HG02973 (cell line): Measurements from ENCODE around the gene GATAD2A.

Experiments
- ATAC-seq: cut with Tn5 transposase; IDR thresholded peaks from one replicate; pipeline ENCODE4 v1.9.1; 2021; ENCODE audit warnings: moderate library complexity; ENCODE audit not compliant: unreplicated experiment

GATAD2A gene

DNA sequence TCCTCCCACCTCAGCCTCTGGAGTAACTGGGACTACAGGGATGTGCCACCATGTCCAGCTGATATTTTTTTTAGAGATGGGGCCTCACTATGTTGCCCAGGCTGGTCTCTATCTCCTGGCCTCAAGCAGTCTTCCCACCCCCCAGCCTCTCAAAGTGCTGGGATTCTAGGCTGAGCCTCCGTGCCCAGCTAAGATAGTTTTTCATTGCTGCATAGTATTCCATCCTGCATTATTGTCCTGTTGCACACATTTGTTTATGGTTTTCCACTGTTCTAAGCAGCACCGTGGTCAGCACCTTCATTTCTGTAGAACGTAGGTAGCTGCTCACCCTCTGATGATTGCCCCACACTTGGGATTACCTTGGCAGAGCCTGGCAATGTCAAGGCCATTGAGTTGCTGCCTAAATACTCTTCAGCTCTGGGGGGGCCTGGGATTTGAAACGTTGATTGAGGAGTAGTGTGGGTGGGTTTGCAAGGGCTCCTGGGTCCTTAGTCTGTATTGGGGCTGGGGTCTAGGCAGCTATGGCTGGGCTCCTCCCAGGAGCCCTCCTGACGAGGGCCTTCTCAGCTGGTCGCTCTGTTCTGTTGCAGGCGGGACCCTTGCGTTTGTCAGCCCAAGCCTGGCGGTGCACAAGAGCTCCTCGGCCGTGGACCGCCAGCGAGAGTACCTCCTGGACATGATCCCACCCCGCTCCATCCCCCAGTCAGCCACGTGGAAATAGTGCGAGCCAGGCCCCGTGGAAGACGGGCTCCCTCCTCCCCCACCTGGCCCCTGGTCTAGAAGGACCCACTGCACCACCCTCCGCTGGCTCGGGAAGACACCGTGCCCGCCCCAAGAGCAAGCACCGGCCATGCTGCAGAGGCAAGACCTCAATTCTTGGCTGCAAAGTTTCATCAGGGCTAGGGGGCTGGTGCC, 99.5 kb downstream of the GATAD2A start:
- no peak for ATAC-seq

DNA sequence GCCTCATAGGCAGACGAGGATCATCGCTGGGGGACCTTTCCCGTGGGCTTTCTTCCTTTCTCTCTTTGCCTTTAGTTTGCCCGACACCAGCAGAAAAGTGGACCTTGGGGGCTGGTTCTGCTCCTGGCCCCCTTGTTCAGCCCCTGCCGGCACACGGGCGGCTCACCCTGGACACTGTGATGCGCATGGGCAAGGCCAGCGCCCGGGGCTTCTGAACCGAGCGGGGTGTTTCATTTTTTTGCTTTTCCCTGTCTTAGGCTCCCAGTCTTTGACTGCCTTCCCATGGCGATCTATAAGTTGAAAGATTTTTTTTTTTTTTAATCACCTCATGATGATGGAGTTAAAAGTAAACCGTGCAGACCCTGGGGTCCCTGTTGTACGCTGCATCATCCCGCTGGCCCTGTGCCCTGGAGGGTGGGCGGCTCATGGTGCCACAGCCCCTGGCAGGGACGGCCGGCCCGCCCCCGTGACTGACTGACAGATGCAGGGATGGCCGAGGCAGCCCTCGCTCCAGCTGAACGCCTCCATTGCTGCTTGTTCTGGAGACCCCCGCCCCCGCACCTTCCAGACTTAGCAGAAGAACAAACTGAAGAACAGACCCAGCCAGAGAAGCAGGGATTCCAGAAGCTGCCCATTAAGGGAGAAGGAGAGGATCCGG, 100.3 kb downstream of the GATAD2A start:
- no peak for ATAC-seq

DNA sequence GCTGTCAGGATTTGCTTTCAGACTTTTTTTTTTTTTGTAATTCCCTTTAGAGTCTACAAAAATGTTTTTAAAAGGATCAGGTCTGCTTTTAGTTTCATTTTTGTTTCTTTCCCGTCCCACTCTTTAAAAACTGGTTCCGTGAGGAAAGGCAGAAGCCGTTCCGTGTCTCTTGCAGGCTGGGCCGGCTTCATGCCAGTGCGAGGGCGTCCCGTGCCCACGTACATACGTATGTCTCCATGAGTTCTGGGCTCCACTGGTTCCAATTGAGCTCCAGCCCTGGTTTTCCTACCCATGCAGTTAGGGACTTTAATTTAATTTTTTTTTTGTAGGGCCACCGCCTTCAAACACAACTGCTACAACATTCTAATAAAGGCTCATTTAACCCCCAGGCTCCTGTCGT, 101.1 kb downstream of the GATAD2A start:
- ATAC-seq, result no peak

DNA sequence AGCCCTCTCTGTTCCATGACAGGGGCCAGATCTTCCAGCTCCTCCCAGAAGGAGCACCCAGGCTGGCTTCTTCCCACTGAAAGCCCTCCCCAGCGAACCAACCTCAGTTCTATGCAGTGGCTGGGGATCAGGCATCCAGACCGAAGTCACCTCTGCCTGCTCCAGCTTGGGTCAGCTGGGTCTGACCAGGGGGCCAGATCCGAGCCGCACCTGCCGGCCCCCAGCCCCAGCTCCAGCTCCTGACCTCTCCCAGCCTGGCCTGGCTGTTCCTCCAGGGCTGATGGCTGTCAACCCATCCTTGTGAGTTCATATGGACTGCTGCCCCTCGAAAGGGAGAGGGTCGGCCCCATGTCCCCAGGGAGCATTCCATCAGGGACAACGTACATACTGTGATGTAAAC, 101.9 kb downstream of the GATAD2A start:
- no peak for ATAC-seq

DNA sequence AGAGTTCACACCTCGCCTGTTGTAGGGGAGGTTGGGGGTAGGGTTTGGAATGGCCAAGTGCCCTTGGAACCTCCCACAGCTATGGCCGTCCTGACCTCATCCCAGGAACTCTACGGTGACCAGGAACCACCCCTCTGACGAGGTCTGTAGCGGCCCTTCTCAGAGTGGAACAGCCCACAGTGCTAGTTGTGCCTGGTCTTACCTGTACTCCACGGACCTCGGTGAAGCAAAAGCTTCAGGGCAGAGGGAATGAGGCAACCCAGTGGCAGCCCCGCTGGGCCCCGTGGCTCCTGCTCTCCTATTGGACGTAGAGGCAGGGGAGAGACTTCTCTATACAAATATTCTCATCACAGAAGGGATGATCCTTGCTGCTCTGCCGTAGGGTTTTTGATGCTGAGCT, 102.7 kb downstream of the GATAD2A start:
- no peak for ATAC-seq

DNA sequence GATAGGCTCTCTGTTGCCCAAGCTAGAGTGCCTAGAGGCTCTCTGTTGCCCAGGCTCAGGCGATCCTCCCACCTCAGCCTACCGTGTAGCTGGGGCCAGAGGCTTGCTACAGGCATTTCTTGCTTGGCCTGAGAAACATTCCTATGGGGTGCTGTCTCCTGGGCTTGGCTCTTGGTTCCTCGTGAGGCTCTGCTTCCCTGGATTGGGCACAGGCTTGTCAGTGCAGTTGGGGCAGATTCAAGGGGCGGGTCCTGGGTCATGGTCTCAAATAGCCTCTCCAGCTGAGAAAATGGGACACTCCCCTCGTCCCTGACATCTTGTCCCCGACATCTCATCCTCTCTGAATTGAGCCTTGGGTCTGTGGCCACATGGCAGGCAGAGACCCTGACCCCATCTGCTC, 105.0 kb downstream of the GATAD2A start:
- no peak for ATAC-seq

DNA sequence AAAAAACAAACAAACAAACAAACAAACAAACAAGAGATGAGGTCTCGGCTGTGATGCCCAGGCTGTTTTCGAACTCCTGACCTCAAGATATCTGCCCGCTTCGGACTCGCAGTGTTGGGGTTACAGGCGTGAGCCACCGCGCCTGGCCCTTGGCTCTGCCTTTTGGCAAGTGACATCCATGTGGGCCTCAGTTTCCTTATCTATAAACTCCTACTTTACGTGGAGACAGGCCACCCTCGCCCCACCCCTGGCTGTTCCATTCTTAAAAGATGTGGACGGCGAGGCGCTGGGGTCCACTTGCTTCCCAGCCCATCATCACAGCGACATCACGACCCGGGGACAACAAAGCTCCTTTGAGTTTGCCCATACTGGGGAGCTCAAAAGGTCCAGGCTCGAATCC, 108.2 kb downstream of the GATAD2A start:
- ATAC-seq, result no peak

DNA sequence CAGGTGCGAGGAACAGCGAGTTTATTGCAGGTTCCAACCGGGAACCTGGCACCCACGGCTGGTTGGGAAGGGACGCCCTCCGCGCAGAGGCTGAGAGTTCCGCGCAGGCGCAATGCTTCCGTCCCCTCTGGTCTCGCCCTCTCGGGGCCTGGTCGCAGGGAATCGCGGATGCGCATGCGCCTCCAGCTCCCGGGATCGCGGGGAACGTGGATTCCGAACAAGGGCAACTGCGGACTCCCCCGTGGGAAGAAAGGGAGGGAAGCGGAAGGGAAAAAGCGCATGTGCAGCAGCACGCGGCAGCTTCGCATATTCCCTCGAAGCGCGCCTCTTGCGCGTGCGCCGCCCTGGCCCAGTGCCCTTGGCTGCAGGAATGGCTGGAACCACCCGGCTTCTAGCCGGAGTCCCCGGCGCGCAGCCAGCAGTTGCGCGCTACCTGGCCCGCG, 108.8 kb downstream of the GATAD2A start:
- ATAC-seq, result no peak

DNA sequence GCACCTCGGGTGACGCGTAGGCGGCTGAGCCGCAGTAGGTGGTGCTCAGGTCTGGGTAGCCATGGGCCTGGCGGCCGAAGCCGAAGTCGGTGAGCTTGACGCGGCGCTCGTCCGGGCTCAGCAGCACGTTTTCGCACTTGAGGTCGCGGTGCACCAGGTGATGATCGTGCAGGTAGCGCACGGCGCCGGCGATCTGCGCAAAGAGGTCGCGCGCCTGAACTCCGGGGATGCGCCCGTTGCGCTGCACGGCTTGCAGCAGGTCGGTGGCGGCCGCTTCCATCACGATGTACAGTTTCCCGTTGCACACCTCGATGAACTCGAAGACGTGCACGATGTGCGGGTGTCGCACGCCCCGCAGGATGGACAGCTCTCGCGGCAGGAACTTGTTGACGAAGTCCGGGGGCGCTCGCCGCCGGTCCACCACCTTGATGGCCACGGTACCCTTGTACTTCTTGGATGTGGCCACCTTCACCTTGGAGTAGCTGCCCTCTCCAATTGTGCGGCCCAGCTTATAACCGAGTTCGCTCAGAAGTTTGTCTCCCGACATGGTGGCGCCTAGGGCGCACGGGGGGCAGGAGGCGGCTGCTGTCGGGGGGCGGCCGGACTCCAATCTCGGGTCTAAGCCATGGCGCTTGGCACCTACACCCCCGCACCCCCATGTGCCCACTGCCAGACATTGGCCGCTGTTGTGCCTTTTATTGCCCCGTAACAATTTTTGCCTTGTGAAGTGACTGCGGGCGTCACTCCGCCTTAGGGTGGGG, 109.6 kb downstream of the GATAD2A start, which contains the start of gene TSSK6:
Gene TSSK6, minus strand, starts transcription at position 668 of the 761 bp plus-strand sequence. Its CDS starts 121 bp downstream, at position 547.
- no peak for ATAC-seq

DNA sequence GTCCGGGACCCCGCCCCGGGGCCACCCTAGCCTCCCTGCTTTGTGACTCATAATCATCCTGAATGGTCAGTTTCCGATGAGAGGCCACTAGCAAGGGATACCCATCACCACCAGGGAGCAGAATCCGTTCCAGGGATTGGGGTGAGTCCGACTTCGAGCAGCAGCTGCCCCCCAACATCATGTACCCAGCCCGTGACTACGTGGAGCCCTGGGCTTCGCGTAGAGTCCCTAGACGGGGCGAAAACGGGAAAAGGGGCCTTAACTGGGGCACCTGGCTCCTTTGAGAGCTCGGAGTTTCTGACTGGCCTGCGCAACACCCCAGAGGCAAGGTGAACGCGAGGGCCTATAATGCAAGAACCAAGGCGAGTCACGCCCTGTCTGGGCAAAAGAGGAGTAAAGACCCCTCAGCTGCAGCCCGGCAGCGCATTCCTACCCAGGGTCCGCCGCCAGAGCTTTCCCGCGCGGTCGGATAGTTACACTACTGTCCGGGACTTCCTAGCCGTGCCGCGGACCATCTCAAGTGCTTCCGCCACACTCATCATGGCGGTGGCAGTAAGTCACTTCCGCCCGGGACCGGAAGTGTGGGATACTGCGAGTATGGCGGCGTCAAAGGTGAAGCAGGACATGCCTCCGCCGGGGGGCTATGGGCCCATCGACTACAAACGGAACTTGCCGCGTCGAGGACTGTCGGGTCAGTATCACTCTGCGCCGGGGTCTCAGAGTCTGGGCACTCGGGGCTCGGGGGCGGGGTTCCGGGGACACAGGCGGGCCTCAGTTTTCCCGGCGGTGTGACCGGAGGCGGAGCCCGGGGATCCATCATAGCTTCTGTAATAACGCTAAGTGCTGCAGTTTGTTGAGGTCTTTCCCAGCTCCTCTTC, 110.4 kb downstream of the GATAD2A start, which contains the start of gene NDUFA13:
Gene NDUFA13, plus strand, starts transcription at position 584 of the 878 bp plus-strand sequence. Its CDS starts 14 bp downstream, at position 598.
- peak; percentile 90 for ATAC-seq

DNA sequence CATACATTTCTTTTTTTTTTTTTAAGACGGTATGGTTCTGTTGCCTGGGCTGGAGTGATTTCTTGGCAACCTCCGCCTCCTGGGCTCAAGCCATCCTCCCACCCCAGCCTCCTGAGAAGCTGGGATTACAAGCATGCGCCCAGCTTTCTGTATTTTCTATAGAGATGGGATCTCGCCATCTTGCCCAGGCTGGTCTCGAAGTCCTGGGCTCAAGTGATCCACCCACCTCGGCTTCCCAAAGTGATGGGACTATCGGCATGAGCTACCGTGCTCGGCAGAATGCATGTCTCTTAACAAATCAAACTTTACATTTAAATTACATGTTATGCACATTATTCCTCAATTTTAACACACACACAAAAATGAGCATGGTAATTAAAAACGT, 111.8 kb downstream of the GATAD2A start:
- no peak for ATAC-seq

DNA sequence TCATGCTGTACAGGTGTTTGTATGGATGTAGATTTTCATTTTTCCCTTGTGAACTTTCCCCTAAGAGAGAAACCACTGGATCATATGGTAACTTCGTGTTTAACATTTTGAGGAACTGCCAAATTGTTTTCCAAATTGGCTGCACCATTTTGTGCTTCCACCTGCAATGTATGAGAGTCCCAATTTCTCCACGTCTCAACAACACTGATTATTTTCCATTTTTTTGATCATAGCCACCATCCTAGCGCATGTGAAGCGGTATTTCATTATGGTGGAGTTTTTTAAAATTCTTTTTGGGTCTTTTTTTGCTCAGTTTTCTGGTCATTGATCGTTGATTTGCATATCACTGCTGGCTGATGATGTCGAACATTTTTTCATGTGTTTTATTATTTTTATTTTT, 115.5 kb downstream of the GATAD2A start:
- ATAC-seq, result no peak

DNA sequence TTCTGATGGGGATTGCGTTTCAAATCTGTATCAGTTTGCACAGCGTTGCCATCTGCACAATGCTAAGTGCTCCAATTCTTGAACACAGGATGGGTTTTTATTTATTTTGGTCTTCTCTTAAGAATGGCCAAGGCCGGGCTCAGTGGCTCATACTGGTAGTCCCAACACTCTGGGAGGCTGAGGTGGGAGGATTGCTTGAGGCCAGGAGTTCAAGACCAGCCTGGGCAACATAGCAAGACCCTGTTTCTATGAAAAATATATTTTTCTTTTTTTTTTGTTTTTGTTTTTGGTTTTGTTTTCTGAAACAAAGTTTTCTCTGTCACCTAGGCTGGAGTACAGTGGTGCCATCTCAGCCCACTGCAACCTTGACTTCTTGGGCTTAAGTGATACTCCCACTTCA, 117.7 kb downstream of the GATAD2A start:
- ATAC-seq, result no peak

DNA sequence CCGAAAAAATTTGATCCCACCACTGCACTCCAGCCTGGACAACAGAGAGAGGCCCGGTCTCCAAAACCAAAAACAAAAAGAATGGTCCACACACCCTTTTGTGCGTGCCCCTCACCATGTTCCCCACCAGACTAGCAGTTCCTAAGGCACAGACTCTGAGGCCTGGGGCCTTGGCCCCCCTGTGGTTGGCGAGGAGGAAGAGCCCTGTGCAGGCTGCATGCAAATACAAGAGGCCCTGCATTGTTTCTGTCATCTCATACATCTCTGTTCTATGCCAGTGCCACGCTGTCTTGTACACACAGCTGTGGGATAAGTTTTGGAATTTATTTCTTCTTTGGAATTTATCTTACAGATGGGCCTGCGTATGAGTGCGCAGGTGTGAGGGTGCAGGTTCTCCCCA, 118.6 kb downstream of the GATAD2A start:
- no peak for ATAC-seq

DNA sequence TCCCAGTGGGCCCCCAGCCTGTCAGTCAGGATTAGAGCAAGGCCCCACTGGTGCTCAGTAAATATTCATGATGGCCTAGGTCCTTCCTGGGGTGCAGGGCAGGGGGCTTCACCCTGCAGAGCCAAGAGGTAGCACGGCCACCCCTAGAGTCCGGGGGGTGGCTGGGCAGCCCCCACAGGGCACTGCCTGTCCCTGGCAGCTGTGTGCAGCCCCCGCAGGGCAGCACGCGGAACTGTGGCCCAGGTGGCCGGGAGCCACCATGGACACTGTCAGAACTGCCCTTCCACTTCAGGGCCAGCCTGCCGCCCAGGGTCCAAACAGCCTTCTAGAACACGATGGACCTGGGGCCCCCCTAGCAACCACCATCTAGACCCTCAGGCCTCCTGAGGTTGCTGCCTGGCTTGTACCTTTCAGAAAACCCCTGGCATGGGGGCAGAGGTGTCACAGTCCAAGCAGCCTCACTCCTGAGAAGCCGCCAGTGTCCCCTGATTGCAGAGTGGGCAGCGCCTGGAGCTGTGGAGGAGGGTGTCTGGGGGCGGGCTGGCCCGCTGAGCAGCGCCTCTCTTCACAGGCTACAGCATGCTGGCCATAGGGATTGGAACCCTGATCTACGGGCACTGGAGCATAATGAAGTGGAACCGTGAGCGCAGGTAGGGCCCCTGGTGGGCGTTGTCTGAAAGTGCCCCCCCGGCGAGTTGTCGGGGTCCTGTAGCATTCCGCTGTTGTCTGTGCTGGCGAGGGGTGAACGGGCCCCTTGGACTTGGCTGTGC, 120.3 kb downstream of the GATAD2A start:
- no peak for ATAC-seq

DNA sequence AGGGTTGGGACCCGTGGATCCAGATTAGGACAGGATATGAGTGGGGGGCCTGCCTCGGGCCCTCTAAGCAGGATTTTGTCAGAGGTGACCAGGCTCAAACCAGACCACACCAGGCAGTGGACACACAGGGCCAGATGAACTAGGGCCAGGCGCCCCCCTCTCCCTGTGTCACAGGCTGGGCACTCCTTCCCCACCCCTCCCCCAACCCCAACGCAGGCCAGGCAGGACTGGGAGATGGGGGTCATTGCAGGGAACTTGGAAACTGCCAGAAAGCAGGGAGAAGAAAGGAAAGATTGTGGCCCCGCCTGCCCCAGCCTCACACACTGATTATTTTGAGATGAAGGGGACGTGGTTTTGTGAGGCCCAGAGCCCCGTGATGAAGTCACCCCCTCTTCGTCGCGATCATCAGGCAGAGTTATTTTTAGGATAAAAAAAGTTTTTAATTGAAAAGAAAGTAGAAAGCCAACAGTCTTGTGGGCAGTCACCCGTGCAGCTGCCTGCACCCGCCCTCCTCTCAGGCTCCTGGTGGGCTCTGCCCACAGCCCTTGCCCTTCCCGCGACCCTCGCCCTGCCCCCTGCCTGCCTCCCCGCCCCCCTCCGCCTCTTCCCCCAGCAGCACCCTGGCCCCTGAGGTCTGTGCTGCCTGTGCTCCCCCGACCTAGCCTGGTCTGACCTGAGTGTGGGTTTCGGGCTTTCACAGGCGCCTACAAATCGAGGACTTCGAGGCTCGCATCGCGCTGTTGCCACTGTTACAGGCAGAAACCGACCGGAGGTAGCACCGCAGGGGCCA, 121.3 kb downstream of the GATAD2A start:
- no peak for ATAC-seq

DNA sequence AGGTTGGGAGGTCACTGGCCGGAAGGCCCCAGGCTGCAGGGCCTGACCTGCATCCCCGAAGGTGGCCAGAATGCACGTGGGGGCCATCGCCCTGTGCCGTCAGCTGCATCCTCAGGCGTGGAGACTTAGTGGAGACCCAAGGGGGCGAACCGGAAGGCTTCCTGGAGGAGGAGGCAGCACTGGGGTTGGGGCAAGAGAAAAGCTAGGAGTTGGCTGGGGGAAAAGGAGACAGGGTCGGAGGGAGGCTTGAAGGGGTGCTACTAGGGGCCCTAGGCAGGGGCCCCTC, 121.8 kb downstream of the GATAD2A start:
- ATAC-seq, result no peak

DNA sequence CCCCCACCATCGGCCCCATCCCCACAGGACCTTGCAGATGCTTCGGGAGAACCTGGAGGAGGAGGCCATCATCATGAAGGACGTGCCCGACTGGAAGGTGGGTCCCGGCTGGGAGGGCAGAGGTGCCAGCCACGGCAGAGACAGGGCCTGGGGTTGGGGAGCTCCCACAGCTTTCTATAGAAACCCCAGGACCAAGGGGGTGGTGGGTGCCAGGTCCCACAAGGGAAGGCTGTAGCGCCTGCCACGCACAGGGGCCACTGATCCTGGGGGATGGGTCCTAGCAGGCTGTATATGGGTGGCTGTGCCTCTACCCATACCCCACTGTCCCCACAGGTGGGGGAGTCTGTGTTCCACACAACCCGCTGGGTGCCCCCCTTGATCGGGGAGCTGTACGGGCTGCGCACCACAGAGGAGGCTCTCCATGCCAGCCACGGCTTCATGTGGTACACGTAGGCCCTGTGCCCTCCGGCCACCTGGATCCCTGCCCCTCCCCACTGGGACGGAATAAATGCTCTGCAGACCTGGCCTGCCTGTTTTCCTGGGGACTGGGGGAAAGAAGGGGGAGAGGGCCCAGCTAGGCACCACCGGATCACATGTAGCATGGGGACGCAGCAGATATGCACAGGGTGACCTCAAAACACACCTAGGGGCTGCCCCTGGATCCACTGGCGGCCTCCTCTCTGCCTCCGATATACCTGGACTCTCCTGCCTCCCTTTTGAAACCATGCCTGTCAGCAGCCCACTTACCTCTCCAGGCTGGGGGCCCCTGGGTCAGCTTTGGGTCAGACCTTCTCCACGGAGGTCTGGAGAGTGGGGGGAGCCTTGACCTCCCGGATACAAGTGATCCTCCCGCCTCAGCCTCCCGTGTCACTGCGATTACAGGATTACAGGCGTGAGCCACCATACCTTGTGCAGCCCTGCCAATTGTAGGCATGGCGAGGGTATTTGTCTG, 122.5 kb downstream of the GATAD2A start:
- no peak for ATAC-seq
